COLO829 (cell line): ENCODE data around the gene PNPLA7.
A peak's percentile ranks its signal among the peaks of the same experiment; 100 is the strongest.

ENCODE experiments used
- DNase-seq: peaks from one replicate; pipeline ENCODE4 v3.0.0; 2012; ENCODE audit warnings: low spot score

Gene PNPLA7

GRCh38 chr9:137434498-137435380 is 115.5 kb downstream of the PNPLA7 start:
- no peak for DNase-seq

GRCh38 chr9:137433916-137434431 is 116.2 kb downstream of the PNPLA7 start:
- DNase-seq, result no peak

GRCh38 chr9:137433349-137433915 is 116.8 kb downstream of the PNPLA7 start:
- DNase-seq, result no peak

DNA sequence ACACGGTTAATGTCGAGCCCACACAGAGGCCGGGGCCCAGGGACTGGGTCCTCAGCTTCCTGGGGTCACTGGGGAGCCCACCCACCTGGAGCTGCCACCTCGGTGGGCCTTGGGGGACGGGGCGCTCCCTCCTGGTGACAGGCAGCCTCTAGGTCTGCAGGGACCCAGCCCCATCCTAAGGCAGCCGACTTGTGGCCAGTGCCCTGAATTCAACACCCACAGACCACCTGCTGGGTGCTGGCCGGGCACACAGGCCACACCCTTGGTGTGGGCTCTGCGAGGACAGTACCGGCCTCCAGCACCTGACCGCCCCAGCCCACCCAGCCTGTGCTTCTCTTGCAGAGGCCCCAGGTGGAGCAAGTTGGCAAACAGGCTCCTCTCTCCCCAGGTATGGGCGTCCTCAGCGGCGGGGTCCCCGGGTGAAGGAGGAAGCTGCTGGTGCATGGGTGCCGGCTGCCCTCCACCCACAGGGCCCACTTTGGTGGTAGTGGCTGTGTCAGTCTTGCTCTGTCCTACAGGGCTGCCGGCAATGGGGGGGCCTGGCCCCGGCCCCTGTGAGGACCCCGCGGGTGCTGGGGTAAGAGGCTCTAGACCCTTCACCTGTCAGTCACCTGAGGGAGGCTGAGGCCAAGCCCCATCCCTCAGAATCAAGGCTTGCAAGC is 117.4 kb downstream of the PNPLA7 start:
- no peak for DNase-seq

- no peak for DNase-seq
These were observed 118.7 kb downstream of the PNPLA7 start for GRCh38 chr9:137431416-137431931.

- DNase-seq, result no peak
These were observed 119.3 kb downstream of the PNPLA7 start for GRCh38 chr9:137430723-137431415.

DNA sequence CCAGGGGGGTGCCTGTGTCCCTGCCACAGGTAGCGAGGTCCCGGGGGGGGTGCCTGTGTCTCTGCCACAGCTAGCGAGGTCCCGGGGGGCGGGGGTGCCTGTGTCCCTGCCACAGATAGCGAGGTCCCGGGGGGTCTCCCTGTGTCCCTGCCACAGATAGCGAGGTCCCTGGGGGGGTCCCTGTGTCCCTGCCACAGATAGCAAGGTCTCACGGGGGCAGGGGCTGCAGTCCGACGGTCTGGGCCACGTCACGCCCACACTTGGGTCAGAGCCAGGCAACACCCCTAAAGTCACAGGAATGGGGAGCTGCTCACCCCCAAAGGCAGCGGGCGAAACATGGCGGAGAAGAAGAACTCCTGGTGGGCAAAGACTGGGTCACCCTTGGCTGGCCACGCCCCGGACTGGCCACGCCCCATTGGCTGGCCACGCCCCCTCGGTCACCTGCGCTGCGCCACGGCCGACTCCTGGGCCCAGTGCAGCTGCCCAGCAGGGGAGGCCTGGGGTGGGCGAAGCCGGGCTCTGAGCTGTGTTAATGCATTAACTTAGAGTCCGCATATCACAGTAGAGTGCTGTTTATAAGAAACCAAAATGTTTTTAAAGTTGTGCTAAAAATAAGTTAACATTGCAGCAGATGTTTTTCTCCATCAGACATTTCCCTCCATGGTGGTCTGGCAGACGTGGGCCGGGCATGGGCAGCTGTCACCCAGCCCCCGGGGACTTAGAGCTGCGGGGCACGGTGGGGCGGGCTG is 120.1 kb downstream of the PNPLA7 start:
- no peak for DNase-seq

DNA sequence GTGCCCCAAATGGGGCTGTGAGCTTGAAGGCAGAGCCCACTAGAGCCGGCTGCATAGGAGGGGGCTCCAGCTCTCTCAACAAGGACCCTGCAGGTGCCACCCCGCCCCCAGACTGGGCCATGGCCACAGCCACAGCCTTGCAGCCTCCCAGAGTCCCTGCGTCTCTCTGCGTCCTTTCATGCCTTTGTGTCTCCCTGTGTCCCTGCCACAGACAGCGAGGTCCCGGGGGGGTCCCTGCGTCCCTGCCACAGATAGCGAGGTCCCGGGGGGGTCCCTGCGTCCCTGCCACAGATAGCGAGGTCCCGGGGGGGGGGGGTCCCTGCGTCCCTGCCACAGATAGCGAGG is 120.7 kb downstream of the PNPLA7 start:
- no peak for DNase-seq

GRCh38 chr9:137428841-137429545 is 121.2 kb downstream of the PNPLA7 start:
- no peak for DNase-seq

DNA sequence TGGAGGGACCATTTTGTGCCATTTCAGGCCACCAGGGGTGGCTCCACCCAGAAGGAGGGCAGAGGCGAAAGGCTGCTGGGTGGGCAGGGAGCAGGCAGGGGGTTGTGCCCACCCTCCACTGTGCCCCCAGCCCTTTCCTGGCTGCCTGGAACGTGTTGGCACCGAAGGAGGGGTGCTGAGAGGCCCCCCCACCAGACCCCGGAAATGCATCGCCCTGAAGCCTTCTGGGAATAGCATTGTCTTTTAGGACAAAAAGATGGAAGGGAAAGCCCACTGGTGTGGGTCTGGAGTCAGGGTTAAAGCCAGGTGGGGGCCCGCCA is 121.9 kb downstream of the PNPLA7 start:
- DNase-seq, result no peak

- no peak for DNase-seq
These were observed 122.5 kb downstream of the PNPLA7 start for GRCh38 chr9:137427454-137428310.

GRCh38 chr9:137426018-137426681 is 124.1 kb downstream of the PNPLA7 start:
- DNase-seq, result no peak

GRCh38 chr9:137423514-137424291 is 126.5 kb downstream of the PNPLA7 start:
- DNase-seq, result no peak

- DNase-seq, result peak; percentile 89
These were observed 127.3 kb downstream of the PNPLA7 start, which contains the start of the genes EXD3 and NOXA1 for GRCh38 chr9:137422604-137423513. TSS of gene EXD3 (minus strand) at chr9:137423162. CDS start at chr9:137395357, 27,805 bp downstream. TSS of gene NOXA1 (plus strand) at chr9:137423393. CDS start at chr9:137423530, 137 bp downstream.

- DNase-seq, result no peak
These were observed 128.2 kb downstream of the PNPLA7 start for GRCh38 chr9:137421838-137422603.
